GM13977 (cell line): ENCODE measurements around the gene NIPSNAP3A.

Experiments
- DNase-seq: peaks from one replicate; pipeline ENCODE4 v3.0.0; 2012; ENCODE audit warnings: low spot score
- in situ Hi-C: fragments of 300-500 bp; cut with MboI; formaldehyde crosslinking; loops from one replicate; pipeline ENCODE4 v1.12.0; 2022; ENCODE audit warnings: low sequenced_read_pairs, low pct_unique_long_range_greater_than_20kb, mixed read lengths, inconsistent platforms; ENCODE audit not compliant: unreplicated experiment
- TF ChIP-seq, protein P1 (sequence below): IDR thresholded peaks from 2 replicates; pipeline ENCODE4 v1.5.1; 2012; ENCODE audit warnings: mild to moderate bottlenecking, control low read depth; ENCODE audit not compliant: insufficient read depth; ENCODE audit errors: extremely low read depth, missing control alignments

Gene NIPSNAP3A

DNA sequence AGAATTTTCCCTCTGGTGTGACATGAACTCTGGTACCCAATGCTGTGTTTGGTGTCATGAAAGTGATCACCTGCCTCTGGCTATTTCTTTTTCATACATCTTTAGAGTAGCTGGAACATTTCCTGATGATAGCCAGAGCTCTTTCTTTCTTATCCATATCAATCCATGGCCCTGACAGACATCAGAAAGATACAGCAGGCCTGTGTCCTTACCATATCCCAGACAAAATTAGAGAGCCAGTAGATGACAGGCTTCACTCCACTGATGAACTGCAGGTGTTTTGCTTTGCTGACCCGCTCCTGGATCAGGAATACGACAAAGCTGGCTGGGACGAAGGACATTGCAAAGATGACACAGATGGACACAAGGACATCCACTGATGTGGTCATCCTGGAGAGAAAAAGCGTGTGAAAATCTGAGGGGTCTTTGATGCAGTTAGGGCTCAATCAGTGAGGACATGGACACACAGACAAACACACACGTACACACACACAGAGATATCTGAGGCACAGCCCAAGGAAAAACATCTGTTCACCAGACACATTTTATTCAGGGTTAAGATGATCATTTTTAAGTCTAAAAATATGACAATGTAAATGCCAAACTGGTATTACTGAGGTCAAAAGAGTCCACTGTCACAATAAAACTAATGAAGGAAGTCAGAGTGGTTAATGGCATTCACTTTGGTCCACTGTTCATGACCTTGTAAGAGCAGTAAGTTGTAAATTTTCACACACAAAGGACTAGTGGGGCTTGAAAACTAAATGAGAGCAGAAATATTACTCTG is 50.9 kb downstream of the NIPSNAP3A start:
- DNase-seq: no peak
- in situ Hi-C loops: no loop called here
- TF ChIP-seq, protein P1, sequence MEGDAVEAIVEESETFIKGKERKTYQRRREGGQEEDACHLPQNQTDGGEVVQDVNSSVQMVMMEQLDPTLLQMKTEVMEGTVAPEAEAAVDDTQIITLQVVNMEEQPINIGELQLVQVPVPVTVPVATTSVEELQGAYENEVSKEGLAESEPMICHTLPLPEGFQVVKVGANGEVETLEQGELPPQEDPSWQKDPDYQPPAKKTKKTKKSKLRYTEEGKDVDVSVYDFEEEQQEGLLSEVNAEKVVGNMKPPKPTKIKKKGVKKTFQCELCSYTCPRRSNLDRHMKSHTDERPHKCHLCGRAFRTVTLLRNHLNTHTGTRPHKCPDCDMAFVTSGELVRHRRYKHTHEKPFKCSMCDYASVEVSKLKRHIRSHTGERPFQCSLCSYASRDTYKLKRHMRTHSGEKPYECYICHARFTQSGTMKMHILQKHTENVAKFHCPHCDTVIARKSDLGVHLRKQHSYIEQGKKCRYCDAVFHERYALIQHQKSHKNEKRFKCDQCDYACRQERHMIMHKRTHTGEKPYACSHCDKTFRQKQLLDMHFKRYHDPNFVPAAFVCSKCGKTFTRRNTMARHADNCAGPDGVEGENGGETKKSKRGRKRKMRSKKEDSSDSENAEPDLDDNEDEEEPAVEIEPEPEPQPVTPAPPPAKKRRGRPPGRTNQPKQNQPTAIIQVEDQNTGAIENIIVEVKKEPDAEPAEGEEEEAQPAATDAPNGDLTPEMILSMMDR: no peak

DNA sequence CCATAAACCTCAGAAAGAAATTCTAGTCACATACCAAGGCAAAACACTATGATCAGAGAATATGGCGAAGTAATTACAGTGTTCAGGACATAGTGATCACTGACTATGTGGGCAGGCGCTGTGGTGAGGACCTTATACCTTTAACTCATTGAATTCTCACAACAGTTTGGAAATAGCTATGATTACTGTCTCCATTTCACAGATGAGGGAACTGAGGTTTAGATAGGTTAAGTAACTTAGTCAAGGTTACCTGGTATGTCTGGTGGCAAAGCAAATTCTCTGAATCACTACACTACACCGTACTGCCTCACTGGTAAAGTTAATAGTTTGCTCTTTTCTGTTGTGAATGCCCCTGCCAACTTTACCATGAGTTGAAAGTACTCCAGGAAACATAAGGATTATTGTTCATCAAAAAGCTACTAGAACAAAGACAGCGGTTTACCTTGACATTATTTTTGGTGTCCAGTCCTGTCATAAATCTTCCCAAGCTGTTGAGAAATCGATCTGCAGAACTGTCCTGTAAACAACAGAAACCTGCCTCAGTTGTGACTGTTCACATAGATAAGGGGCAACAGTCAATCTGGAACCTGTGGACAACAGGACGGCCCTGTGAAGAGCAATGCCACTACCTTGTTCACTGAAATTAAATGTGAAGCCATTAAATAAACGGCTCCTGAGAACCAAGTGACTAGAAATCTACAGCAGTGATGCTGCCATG is 52.7 kb downstream of the NIPSNAP3A start:
- no peak for DNase-seq
- TF ChIP-seq, protein P1: no peak
- in situ Hi-C loops: no loop called here

DNA sequence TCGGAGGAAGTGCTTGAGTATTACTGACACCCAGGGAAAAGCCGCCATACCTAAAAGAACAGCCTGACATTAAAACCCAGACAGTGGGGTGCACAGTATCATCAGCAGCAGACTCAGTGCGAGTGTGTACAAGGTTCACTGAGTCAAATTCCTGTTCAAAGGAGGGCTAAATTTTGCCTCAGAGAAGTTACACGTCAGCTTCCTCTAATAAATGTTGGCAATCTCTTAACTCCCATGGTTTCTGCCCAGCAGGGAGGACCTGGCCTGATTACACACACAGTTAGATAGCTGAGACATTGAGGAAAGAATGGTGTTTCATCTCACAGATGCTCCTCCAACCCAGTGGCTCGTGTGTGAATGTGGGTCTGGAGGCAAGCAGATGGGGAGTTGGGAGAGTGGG is 54.6 kb downstream of the NIPSNAP3A start:
- DNase-seq: no peak
- TF ChIP-seq, protein P1: no peak
- in situ Hi-C loops: no loop called here

DNA sequence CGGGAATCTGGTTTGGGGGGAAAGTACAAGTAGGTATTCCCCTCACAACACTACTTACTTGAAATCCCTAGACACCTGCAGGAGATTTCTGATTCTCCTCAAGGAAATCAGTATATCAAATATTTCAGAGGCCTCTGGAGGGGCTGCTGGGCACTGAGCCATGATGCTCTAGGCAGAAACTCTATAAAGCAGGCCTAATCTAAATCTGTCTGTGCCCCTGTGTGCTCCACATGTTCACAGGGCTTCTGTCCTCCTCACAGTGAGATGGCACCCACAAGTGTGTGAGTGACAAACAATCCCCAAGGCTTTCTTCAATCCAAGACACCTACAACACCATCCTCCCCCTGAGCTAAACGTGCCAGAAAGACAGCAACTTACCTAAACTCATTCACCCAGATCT is 55.4 kb downstream of the NIPSNAP3A start:
- TF ChIP-seq, protein P1: no peak
- DNase-seq: no peak
- in situ Hi-C loops: no loop called here

DNA sequence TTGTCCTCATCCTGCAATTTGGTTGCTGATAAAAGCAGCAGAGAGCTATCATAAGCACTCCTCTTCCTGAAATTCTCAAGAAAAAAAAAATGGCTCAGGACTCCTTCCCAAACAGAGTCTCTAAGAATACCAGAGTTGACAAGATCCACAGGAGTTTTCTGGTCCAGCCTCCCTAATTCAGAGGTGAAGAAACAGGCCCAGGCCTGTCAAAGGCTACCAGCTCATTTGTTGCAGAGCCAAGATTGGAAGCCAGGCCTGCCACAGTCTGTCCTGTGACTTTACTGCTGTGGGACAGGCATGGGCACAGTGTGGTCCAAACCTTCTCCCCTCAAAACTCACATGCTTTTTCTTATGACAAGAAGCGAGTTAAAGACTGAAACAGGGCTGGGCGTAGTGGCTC is 58.0 kb downstream of the NIPSNAP3A start:
- in situ Hi-C loops: no loop called here
- TF ChIP-seq, protein P1: no peak
- DNase-seq: no peak

DNA sequence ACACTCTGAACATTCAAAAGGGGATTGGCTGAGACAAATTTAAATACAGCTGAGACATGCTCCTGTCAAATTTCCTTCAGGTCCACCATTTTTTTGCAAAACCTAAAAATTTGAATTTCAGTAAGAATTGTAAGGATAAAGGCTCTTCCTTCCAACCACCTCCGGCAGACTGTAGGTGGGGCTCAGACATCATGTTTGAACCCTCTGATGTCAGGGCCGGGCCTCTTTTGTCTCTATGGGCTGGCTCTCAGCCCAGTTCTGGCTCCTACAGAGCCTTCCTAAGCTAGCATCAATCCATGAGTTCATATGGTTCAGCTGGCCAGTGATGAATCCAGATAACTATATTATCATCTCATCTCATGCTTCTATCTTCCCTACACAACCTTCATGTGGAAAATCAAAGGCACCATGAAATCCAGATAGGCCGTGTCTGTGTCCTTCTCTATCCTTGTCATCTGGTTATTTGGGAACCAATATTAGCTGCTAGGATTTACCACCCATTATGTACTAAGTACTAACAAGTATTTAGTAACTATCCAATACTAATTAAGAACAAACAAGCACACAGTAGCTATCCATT is 60.6 kb downstream of the NIPSNAP3A start:
- in situ Hi-C loops: no loop called here
- TF ChIP-seq, protein P1: no peak
- DNase-seq: no peak
